Erythroblast (primary cell): ENCODE data around the gene GOLGA6L9.
"Not testable (repeated sequence)": the region's sequence is repeated elsewhere in the genome, so short reads cannot be mapped to it uniquely, and the experiment has no call there.

Experiments used
- GATA1 ChIP-seq: IDR thresholded peaks from 2 replicates; pipeline ENCODE4 v1.6.1; 2011; ENCODE audit warnings: low read depth, mild to moderate bottlenecking, control low read depth, low read length, moderate library complexity
- POLR2A ChIP-seq: IDR thresholded peaks from 2 replicates; pipeline ENCODE4 v1.6.1; 2011; ENCODE audit warnings: mild to moderate bottlenecking, low read length

DNA sequence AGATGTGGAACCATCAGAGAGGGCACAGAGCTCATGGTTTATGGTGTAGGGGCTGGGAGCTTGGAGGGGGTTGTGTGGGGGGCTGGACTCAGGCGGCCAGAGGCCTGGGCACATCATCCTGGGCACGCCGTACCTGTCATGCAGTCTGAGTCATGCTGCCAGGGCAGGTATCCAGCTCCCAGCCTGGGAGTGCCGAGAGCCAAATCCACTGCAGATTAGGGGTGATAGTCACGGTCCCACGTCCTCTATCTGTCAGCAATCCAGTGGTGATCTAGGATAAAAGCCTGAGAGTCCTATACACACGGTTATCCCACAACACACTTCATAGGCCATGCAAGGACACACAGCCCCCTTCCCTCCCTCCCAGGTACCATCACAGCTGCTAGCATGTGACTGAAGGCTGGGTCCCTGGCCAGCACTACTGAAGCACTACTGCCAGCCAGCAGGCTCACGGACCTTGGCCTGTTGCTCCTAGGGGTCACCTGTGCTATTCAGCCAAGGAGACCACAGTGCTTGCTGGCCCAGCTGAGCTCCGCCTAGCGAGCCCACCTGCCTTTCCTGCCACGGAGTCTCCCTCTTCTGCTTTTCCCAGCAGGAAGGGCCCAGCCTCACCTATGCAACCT is 45.8 kb downstream of the GOLGA6L9 start:
- not testable (repeated sequence) for TF ChIP-seq POLR2A, GATA1
